Superior temporal gyrus (tissue), 1 donor: ENCODE measurements around the gene PEX11G.

Experiments
- DNase-seq: peaks from one replicate; pipeline ENCODE4 v3.0.0-alpha.2; 2016; ENCODE audit errors: extremely low spot score

The PEX11G gene

DNA sequence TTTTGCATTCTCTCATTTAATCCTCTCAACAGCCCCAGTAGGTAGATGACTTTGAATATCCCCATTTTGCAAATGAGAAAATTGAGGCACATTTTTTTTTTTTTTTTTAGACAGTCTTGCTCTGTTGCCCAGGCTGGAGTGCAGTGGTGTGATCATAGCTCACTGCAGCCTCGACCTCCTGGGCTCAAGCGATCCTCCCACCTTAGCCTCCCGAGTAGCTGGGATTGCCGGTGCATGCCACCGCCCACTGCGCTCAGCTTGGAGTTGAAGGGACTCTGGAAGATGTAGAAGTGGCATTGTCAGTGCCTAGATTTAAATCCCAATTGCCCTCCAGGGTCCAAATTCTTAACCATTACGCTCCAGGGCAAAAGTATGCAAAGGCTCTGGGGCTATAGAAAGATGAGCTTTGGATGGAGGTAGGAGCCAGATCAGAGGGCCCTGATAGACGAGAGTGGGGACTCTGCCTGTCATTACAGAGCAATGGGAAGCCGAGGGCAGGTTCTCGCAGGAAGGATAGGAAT is 32.8 kb upstream of the PEX11G start:
- DNase-seq: no peak

- no peak for DNase-seq
Observed at GRCh38 chr19:7520131-7521051, 31.6 kb upstream of the PEX11G start.

GRCh38 chr19:7519361-7520130 is 30.7 kb upstream of the PEX11G start:
- no peak for DNase-seq

DNA sequence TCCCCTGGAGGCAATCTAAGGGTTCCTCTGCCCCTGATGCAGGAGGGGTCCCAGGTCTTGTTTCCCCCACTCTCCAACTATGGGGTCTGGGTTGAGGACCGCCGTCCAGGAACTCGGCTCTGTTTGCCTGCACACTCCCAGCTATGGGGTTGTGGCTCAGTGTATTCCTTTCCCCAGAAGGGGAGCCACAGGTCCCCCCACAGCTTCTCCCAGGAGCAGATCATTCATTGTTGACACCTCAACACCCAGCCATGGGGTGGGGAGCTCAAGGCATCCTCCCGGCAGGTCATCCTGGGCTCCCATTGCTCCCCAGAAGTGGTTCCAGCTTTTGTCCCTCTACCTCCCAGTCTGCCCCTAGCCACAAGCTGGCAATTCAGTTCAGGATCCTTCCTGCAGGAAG is 28.0 kb upstream of the PEX11G start:
- DNase-seq: no peak

- no peak for DNase-seq
Observed at GRCh38 chr19:7516333-7516732, 27.5 kb upstream of the PEX11G start.

DNA sequence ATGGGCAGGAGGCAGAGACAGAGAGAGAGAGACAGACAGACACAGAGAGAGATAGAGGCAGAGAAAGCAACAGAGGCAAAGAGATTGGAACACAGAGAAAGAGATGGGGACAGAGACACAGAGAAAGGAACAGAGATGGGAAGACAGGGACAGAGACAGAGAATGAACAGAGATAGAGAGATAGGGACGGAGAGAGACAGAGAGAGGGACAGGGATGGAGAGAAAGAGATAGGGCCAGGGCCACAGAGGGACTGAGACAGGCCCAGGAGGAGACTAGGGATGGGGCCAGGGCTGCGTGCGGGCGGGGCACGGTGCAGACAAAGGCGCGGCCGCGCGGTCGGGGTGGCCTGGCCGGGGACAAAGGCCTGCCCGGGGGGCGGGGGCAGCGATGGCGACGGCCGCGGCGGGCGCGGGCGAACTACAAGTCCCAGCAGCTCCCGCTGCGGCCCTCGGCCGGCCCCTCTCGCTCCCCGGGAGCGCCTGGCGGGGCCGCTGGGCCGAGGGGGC is 26.9 kb upstream of the PEX11G start, which contains the start of gene ZNF358:
TSS of gene ZNF358 (plus strand) at position 459 of the 507 bp plus-strand sequence. CDS start 3,140 bp downstream, outside the sequence.
- DNase-seq: peak; percentile 77

GRCh38 chr19:7515110-7515644 is 26.3 kb upstream of the PEX11G start:
- DNase-seq: peak; percentile 71

- DNase-seq: no peak
Observed at GRCh38 chr19:7513809-7514642, 25.2 kb upstream of the PEX11G start.

DNA sequence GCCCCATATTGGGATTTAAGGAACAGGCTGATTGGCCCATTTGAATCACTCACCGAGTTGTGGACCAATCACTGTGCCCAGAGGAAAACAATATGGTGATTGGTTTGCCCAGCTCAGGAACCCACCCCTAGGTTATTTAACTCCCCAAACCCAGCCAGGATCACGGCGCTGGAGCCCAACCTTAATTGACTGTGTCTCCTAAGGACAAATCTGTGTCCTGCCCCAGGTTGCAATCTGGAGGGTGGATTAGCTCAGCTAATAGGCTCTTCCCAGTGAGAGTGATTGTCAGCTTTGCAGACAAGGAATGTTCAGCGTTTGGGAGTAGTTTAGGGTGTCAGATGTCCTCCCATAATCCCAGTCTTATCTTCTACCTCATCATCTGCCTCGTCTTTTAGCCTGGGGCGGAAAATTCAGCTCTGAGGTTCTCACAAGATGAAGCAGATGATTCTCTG is 23.6 kb upstream of the PEX11G start:
- no peak for DNase-seq

GRCh38 chr19:7509625-7510024 is 20.8 kb upstream of the PEX11G start:
- no peak for DNase-seq

GRCh38 chr19:7507884-7508283 is 19.0 kb upstream of the PEX11G start:
- no peak for DNase-seq

GRCh38 chr19:7506385-7507328 is 17.8 kb upstream of the PEX11G start:
- no peak for DNase-seq

- no peak for DNase-seq
Observed at GRCh38 chr19:7505682-7506384, 17.0 kb upstream of the PEX11G start.

DNA sequence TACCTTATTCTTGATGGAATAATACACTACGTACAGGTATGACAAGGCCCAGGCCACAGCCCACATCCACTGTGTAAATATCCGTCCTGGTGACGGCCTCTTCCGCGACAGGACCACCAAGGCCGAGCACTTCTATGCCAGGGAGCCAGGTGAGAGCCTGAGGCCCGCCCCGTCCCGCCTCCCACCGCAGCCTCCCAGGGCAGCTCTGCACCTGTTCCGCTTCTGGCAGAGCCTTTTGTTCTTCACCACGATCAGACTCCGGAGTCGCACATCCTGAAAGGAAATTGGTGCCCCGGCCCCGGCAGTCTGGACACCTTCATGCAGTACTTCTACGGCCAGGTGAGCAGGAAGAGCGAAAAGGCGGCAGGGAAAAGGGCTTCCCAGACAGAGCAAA is 16.4 kb upstream of the PEX11G start:
- no peak for DNase-seq

- DNase-seq: no peak
Observed at GRCh38 chr19:7504684-7505083, 15.8 kb upstream of the PEX11G start.

- no peak for DNase-seq
Observed at GRCh38 chr19:7502552-7502951, 13.7 kb upstream of the PEX11G start.

DNA sequence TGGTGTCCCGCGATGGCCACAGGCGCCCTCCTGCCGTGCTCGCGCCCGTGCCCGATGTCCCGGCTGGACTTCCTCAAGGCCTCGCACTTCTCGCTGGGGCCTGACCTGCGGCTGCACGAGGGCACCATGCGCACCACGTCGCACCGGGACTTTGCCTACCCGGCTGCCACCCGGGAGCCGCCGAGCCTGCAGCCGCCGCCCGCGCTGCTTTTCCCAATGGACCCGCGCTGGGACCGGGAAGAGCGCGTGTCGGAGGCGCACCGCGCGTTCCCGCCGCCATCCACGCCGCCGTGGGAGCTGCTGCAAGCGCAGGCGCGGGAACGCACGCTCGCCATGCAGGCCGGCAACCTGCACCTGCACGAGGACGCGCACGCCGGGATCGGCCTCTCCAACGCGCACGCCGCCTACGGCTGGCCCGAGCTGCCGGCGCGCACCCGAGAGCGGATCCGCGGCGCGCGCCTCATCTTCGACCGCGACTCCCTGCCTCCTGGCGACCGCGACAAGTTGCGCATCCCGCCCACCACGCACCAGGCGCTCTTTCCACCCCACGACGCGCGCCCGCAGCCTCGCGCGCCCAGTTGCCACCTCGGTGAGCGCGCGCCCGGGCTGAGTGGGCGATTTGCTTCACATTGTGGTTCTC is 12.1 kb upstream of the PEX11G start:
- peak; percentile 80 for DNase-seq

- peak; percentile 47 for DNase-seq
Observed at GRCh38 chr19:7497292-7497691, 8.5 kb upstream of the PEX11G start.
